ENCODE results near the gene ONECUT2.

DNA sequence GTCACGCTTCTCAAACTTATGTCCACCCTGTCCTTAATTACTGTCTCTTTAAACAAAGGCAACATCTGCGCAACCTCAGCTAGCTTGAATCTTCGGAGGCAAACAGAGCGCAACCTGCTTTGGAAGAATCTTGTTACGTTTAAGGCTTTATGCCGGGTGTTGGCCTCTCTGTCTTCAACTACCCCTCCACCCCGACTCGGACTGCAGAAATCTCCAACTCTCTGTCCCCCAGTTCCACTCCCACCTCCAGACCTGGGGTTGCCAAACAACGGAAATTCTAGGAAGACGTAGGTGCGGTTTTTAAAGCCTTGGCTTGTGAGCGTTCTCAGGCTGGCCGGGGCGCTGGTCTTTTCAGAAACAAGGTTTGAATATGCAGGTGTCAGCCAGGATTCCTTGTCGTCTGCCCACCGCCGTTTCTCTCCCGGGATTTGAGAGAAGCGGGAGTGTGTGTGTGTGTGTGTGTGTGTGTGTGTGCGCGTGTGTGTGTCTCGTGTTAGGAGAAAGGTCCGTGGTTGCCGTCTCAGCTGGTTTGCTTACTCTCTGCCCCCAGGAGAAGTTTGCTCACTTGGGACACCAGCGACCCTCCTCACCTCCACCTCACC lies 1.1 kb upstream of the ONECUT2 start:
- TF ChIP-seq, protein P1, sequence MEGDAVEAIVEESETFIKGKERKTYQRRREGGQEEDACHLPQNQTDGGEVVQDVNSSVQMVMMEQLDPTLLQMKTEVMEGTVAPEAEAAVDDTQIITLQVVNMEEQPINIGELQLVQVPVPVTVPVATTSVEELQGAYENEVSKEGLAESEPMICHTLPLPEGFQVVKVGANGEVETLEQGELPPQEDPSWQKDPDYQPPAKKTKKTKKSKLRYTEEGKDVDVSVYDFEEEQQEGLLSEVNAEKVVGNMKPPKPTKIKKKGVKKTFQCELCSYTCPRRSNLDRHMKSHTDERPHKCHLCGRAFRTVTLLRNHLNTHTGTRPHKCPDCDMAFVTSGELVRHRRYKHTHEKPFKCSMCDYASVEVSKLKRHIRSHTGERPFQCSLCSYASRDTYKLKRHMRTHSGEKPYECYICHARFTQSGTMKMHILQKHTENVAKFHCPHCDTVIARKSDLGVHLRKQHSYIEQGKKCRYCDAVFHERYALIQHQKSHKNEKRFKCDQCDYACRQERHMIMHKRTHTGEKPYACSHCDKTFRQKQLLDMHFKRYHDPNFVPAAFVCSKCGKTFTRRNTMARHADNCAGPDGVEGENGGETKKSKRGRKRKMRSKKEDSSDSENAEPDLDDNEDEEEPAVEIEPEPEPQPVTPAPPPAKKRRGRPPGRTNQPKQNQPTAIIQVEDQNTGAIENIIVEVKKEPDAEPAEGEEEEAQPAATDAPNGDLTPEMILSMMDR (IDR thresholded peaks at IDR 0.05; ENCODE audit: low read length), result no peak
- TF ChIP-seq EZH2 (IDR thresholded peaks at IDR 0.05; ENCODE audit: borderline replicate concordance, low read length), result no peak

Measured in OCI-LY1 (cell line).